Muscle of arm (tissue), 12 donors: ENCODE measurements around the gene KDM1A. TPM values are rescaled to one million over a fixed set of nuclear protein-coding genes. Genes with fewer than 3 reads are reported as not detected.

Experiments
- DNase-seq: peaks from one replicate; pipeline ENCODE4 v3.0.0-alpha.2; 2013
- polyA plus RNA-seq, 12 donors: library from polyadenylated mRNA; unstranded; fragments of 120-200 nt; gene quantifications; one replicate each; pipeline ENCODE4 v1.2.1, GENCODE V29; 2013; ENCODE audit not compliant: insufficient read length in 12 of 12

Gene KDM1A
- polyA plus RNA-seq, 12 donors: 64.1 to 95.9 (median 71.8) TPM; not detected in 1

- DNase-seq: no peak
These were observed 83.0 kb downstream of the KDM1A start for GRCh38 chr1:23102289-23102688.

GRCh38 chr1:23103001-23103889, 84.0 kb downstream of the KDM1A start:
- no peak for DNase-seq

GRCh38 chr1:23108918-23109533, 89.8 kb downstream of the KDM1A start:
- DNase-seq: no peak

- no peak for DNase-seq
These were observed 91.1 kb downstream of the KDM1A start for GRCh38 chr1:23110391-23110790.

GRCh38 chr1:23111600-23112535, 92.6 kb downstream of the KDM1A start:
- no peak for DNase-seq

GRCh38 chr1:23114424-23115079, 95.3 kb downstream of the KDM1A start:
- DNase-seq: no peak

- DNase-seq: no peak
These were observed 97.1 kb downstream of the KDM1A start for GRCh38 chr1:23116216-23116836.

GRCh38 chr1:23116921-23117699, 97.8 kb downstream of the KDM1A start:
- no peak for DNase-seq

- no peak for DNase-seq
These were observed 99.1 kb downstream of the KDM1A start for GRCh38 chr1:23118407-23118806.

GRCh38 chr1:23118957-23119792, 99.9 kb downstream of the KDM1A start:
- DNase-seq: no peak

- no peak for DNase-seq
These were observed 101.1 kb downstream of the KDM1A start for GRCh38 chr1:23120383-23120782.

GRCh38 chr1:23122023-23122748, 102.9 kb downstream of the KDM1A start:
- DNase-seq: peak; percentile 55

- no peak for DNase-seq
These were observed 103.5 kb downstream of the KDM1A start for GRCh38 chr1:23122796-23123195.

- DNase-seq: no peak
These were observed 104.3 kb downstream of the KDM1A start for GRCh38 chr1:23123528-23123927.

- no peak for DNase-seq
These were observed 105.2 kb downstream of the KDM1A start for GRCh38 chr1:23124259-23125026.

- no peak for DNase-seq
These were observed 106.2 kb downstream of the KDM1A start for GRCh38 chr1:23125489-23125888.

- DNase-seq: no peak
These were observed 106.9 kb downstream of the KDM1A start for GRCh38 chr1:23126200-23126599.

- DNase-seq: no peak
These were observed 107.5 kb downstream of the KDM1A start for GRCh38 chr1:23126801-23127200.
